Measurements from ENCODE around the gene METAP2.
"Not testable (repeated sequence)": the region's sequence is repeated elsewhere in the genome, so short reads cannot be mapped to it uniquely, and the experiment has no call there.

The METAP2 gene

DNA sequence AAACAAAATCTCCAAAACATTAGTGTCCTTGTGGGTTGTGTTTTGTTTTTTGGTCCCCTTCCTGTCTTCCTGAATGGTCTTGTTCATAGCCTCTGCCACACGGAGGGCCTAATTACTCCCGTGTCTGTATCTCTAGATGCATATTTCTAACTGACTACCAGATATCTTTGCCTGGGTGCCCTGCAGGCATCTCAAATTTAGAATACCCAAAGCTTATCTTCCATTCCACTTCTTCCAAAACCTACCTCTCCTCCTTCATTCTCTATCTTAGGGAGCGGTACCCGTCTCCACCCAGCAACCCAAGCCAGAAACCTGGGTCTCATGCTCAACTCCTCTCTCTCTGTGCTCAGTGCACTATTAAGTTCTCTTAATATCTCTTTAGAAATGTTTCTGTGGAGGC is 10.9 kb upstream of the METAP2 start:
- no peak for DNase-seq

DNA sequence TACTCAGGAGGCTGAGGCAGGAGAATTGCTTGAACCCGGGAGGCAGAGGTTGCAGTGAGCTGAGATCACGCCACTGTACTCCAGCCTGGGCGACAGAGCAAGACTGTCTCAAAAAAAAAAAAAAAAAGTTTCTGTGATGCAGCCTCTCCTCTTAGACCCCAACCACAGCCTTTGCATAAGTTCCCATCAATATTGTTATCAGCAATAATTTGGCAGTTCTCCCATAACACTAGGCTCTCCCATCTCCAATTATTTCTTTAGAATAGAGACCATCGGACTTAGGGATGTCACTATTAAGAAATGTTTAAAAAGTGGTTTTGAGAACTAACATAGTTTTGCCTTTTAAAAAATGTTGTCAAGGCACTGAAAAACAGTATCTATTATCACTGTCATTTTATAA is 10.2 kb upstream of the METAP2 start:
- DNase-seq = not testable (repeated sequence)

DNA sequence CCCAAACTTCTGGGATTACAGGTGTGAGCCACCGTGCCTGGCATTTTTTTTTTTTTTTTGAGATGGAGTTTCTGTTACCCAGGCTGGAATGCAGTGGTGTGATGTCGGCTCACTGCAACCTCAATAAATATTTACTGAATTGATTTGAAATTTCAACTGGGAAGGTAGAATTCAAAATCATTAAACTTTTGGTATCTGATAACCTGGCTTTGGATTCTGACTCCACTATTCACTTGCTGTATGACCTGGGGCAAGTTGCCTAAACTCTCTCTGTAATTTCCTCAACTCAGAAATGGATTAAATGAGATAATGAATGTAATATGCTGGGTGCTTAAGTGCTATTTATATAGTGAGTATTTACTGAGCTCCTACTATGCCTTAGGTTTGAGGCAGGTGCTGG is 8.7 kb upstream of the METAP2 start:
- DNase-seq = no peak

DNA sequence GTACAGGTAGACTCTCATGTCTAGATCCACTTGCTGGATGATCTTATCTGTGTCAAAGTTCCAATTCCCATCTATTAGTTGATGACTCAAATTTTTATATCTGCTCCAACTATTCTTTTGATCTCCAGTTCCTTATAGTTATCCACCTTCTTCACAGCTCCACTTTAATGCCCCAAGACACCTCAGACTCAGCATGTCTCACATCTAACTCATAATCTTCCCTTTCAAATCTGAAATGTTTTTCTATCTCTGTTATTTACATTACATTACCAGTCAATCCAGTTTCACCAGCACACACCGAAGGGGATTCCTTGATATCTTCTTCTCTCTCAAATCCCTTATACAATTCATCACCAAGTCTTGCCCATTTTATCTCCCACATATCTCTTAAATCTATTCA is 3.7 kb upstream of the METAP2 start:
- DNase-seq = no peak

DNA sequence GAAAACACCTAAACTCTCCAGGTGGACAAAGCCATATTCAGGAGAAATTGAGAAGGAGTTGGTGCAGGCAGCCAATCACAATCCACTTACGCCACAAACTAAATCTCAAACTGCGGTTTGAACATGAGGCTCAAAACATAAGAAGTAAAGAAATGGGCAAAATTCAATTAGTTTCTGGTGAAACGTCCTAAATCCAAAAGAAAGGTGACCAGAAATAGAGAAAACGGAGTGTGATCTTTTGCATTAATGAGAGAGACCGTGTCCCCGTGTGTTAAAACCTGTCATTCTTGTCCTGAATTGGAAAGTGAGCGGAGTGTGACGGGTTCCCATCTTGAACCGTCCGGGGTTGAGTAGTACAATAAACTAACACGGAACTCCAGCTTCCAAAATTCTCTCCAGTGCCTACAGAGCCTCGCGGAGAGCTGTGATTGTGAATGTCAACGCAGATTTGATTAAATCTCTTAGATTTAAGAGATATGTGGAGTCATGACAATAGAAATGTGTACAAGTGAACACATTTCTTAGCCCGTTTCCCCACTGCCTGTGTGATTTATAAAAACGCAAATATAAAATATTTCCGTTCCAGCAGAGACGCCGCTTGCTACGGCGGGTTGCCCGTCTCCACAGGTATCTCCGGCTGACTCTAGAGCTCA is 595 bp upstream of the METAP2 start:
- peak; percentile 54 for DNase-seq

DNA sequence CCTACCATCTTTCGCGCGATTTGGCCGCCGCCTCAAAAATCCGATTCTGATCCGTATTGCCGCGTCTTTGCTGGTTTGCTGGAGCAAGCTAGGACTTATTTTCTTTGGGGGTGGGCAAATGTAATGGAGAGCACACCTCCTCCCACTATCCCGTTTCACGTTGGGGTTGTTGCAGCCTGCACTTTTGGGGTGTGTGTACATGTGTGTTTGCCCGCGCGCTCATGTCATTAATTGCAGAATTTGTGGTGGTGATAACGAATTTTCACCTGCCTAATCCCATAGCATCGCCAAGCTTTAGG is 657 bp downstream of the METAP2 start:
- DNase-seq = no peak

DNA sequence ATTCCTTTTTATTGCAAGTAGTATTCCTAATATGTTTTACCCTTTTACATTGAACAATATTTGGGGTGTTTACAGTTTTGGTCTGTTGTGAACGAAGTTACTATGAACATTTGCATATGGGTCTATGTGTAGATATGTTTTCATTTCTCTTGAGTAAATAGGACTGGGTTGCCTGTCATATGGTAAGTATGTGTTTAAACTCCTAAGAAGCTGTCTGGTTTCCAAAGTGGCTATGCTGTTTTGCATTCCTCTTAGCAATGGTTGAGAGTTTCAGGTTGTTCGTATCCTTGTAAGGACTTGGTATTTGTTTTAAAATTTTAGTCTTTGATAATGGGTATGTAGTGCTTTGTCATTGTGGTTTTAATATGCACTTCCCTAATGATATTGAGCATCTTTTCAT is 6.3 kb downstream of the METAP2 start:
- no peak for DNase-seq

DNA sequence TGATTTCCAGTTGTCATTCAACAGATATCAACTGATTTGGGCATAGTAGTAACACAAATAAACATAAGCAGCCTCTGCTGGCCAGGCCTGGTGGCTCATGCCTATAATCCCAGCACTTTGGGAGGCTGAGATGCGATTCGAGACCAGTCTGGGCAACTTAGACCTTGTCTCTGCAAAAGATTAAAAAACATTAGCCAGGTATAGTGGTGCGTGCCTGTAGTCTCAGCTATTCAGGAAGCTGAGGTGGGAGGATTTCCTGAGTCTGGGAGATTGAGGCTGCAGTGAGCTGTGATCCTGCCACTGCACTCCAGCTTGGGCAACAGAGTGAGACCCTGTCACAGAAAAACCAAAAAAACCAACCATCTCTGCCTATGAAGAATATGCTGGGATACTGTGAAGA is 7.1 kb downstream of the METAP2 start:
- no peak for DNase-seq

DNA sequence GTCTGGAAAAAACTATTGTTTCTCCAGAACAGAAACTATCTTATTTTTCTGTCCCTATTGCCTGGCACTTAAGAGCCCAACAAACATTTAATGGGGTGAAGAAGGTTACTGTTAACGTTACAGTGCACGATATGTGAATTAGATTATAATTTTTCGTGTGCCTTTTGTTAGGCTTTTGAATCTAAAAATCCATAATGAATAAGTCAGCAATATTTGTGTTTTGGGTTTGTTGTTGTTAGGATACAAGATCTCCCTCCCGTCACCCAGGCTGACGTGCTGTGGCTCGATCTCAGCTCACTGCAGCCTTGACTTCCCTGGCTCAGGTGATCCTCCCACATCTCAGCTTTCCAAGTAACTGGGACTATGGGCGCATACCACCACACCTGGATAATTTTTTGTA is 7.9 kb downstream of the METAP2 start:
- DNase-seq = no peak

DNA sequence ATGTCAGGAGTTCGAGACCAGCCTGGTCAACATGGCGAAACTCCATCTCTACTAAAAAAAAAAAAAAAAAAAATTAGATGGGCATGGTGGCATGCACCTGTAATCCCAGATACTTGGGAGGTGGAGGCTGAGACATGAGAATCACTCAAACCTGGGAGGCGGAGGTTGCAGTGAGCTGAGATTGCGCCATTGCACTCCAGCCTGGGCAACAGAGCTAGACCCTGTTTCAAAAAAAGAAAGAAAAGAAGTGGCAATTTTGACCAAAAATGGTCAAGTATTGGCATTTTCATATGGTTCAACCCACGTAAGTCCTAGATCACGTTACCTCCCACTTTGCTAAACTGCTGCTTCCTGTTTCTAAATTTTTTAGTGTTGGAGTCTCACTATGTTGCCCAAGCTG is 8.6 kb downstream of the METAP2 start:
- DNase-seq = not testable (repeated sequence)

DNA sequence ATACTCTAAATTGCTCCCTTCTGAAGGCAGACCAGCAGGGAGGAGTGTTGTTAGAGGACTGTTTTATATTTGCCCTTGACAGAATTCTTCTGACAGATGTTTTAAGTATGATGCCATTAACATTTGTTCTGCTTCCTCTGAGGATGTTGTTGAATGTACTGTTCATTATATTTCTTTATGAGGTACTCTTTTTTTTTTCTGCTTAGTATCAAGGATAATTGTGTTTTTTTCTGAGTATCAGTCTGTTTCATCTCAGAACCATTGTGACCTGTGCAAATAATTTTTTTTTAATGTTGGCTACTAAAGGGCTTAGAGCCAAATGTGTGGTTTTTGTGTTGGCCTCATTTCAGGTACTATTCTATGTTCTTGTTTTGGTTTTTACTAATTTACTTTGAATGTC is 10.6 kb downstream of the METAP2 start:
- DNase-seq = peak; percentile 17

DNA sequence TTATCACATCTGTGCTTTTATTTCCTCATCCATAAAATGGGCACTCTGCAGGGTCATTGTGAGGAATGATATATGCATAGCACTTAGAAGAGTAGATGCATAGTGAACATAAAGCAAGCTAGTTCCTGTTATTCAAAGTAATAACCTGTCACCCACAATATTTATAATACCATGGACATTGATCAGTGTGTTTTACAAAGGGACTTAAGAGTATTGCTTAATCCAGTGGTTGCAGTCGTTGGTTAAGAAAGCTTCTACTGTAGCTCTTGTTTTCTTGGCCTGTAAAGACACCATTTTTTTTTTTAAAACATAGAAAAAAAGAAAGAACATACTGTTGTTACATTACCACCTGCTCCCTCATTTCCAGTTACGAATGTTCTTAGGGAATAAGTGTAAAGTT is 13.1 kb downstream of the METAP2 start:
- no peak for DNase-seq

DNA sequence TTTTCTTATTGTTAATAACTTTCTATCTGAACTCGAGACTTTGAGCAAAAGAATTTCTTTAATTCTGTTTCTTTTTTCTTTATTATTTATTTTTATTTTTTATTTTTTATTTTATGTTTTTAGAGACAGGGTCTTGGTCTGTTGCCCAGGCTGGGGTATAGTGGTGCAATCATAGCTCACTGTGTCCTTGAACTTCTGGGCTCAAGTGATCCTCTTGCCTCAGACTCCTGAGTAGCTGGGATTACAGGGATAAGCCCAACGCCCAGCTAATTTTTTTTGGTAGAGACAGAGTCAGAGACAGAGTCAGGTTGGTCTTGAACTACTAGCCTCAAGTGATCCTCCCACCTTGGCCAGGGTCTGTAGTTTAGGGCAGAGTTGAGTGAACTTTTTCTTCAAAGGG is 18.5 kb downstream of the METAP2 start:
- DNase-seq = no peak

DNA sequence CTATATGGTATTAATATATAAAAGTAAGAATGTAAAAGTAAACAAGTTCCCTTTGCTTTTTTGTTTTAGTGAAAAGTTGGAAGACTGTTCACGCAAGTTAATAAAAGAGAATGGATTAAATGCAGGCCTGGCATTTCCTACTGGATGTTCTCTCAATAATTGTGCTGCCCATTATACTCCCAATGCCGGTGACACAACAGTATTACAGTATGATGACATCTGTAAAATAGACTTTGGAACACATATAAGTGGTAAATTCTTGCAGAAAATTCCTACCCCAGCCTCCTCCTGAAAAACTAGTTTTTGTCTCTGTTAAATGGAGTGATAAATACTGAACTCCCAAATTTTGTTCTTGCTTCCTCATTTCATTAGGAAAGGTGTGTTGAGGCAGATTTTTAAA is 20.9 kb downstream of the METAP2 start:
- no peak for DNase-seq

DNA sequence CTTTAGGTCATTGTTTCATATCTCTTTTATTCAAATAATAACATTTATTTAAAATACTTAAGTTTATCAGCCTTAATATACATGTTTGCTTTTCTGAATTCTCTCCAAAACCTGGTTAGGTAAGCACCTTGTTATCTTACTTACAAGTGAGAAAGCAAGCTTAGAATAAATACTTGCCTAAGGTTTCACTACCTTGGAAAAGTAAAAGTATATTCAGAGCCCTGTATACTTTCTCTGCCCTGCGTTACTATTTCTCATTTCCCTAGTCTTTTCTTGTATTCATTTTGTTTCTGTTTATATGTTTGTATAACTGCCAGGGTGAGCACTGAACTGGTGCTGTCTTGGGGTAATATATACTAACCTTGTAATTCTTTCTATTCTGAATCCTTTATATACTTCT is 21.5 kb downstream of the METAP2 start:
- no peak for DNase-seq

DNA sequence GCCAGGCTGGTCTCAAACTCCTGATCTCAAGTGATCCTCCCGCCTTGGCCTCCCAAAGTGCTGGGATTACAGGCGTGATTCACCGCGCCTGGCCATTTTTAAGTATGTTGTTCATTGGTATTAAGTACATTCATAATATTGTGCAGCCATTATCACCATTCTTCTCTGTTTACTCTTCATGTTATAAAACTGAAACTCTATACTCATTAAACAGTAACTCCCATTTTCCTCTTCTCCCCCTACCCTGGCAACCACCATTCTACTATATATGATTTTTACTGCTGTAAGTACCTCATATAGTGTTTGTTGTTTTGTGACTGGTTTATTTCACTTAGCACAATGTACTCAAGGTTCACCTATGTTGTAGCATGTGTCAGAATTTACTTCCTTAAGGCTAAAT is 23.1 kb downstream of the METAP2 start:
- no peak for DNase-seq

DNA sequence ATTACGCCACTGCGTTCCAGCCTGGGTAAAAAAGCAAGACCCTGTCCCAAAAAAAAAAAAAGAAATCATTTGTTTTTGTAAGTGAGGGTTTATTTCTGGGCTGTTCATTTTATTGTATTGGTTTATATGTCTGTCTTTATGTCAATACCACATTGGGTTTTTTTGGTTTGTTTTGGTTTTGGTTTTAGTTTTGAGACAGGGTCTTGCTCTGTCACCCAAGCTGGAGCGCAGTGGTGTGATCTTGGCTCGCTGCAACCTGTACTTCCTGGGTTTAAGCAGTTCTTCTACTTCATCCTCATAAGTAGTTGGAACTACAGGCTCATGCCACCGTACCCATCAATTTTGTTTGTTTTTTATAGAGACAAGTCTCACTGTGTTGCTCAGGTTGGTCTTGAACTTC is 25.0 kb downstream of the METAP2 start:
- DNase-seq = no peak

DNA sequence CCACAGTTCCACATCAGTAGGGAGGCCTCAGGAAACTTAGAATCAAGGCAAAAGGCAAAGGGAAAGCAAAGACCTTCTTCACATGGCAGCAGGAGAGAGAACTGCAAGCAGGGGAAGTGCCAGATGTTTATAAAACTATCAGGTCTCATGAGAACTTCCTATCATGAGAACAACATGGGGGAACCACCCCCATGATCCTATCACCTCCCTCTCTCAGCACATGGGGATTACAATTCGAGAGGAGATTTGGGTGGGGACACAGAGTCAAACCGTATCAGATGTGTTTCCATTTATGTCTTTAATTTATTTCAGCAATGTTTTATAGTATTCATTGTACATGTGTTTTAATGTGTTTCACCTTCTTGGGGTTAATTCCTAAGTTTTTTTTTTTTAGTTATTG is 25.8 kb downstream of the METAP2 start:
- DNase-seq = no peak

DNA sequence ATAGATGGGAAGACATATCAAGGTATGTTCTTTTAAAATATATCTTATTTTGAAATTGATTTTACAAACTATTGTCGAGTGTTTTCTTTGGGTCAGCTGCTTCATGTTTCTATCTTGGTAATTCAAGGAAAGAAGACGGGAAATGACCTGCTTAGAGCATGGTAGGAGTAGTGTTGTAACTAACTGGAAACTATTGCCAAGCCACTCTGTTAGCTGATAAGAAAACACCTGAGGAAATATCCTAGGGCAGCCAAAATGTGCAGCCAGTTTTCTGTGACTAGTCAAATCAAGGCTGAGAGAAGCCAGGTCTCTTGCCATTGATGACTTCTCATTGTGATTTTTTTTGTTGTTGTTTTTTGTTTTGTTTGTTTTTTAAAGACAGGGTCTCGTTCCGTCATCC is 30.2 kb downstream of the METAP2 start:
- DNase-seq = no peak

DNA sequence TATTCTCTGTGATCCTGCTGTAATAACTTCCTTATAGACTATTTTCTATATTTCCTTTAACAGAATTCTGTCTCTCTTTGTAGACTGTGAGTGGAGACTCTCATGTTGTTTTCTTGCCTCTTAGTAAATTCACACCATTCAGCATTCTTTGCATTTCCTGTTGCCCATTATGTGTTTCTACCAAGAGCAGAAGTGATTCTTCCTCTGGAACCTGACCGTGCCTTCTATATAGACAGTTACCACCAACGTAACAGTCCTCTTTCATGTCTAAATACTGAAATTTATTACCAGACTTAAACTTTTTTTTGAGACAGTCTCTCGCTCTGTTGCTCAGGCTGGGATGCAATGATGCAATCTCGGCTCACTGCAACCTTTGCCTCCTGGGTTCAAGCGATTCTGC is 31.1 kb downstream of the METAP2 start:
- DNase-seq = no peak

DNA sequence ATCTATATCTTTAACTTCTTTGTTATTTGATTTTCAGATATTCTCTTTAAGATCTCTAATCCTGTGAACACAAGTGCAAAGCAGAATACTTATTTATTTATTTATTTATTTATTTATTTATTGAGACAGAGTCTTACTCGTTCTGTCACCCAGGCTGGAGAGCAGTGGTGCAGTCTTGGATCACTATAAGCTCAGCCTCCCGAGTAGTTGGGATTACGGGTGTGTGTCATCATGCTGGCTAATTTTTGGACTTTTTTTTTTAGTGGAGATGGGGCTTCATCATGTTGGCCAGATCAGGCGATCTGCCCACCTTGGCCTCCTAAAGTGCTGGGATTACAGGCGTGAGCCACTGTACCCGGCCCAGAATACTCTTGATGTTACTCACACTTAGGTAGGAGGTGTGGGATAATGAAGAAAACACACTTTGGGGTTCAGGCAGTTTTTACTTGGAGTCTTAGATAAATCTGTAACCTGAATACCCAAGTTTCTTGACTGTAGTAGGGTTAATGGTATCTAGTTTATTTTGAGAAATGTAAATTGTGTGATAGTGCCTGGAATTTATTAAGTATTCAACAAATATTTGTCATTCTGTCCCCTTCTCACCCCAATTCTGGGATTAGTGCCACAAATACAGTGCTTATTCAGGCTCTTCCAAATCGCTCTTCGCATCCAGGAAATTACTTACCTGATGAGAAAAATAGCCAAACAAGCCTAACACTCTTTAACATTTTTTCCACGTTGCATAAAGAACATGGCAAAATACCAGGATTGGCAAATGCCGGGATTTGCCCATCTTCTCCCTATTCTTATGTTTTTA is 33.0 kb downstream of the METAP2 start:
- no peak for DNase-seq

DNA sequence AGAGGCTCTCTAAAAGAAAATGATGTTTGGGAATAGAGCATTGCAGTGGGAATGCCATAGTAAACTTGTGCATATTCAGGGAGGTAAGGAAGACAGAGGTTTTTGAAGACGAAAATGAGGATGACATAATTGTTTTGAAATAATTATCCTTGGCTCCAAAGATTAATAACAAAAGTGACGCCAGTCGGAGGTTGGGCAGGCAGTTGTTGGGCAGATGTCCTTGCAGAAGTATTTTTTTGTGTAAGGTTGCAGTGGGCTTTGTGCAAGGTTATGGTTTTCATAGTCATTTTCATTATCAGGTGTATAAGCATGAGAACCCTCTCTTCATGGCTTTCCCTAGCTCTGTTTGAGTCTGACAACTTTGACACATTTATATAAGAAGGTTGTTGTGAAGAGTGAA is 35.3 kb downstream of the METAP2 start:
- no peak for DNase-seq

DNA sequence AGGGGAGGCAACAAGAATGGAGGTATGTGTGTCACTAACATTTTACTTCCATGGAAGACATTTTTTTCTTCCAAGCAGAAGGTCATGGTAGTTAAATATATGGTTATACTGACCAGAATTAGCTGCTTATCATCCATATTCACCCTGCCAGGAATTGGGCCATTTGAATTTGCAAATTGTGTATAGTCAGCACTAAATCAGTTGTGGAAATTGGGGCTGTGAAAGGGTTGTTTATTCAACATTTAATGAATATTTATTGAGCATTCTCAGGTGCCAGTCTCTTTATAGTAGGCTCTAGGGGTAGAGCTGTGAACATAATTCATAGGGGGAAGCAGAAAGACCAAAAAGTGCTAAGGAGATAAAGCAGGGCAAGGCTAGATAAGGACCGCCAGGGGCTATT is 38.0 kb downstream of the METAP2 start:
- DNase-seq = no peak

DNA sequence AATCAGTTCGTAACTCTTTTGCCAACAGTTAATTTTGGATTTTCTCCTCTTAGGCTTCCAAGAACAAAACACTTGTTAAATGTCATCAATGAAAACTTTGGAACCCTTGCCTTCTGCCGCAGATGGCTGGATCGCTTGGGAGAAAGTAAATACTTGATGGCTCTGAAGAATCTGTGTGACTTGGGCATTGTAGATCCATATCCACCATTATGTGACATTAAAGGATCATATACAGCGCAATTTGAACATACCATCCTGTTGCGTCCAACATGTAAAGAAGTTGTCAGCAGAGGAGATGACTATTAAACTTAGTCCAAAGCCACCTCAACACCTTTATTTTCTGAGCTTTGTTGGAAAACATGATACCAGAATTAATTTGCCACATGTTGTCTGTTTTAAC is 39.6 kb downstream of the METAP2 start:
- DNase-seq = no peak

DNA sequence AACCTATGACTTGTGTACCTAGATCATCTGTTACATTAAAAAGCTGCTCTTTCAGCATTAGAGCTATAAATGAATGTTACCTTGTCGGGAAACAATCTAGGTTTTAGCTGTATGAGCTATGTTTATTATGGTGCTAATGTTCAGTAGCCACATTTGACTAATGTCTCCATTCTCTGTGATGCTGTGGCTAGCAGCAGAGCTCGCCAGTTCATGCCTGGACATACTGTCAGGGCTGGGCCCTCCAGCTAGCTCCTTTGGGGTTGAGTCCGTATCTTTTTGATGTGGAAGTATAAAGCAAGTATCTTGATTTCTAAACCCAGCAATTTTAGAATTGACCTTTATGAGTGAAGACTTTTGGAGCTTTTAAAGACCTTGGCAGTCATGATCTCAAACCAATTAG is 41.2 kb downstream of the METAP2 start:
- no peak for DNase-seq
